Measurements from ENCODE around the gene WDR27.
"Not testable (repeated sequence)": the region's sequence is repeated elsewhere in the genome, so short reads cannot be mapped to it uniquely, and the experiment has no call there.

The WDR27 gene

GRCh38 chr6:169479783-169480495 lies 221.9 kb downstream of the WDR27 start:
- no peak for DNase-seq (ENCODE audit: low read depth)

DNA sequence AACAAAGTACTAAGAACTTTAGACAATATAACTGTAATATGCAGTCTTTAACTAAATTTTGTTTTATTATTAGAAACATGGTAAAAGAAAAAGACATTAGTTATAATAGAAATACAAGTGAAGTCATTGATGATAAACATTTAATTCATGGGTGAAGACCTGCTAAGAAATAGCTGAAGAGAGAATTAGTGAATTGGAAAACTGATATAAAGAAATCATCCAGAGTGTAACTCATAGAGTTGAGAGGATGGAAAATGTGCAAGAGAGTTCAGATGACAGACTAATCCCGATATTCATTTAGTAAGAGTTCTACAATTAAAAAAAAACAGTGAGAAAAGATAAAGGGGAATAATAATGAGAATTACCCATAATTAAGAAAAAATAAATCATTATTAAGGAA lies 227.5 kb downstream of the WDR27 start:
- DNase-seq (ENCODE audit: low read depth) = no peak

- no peak for DNase-seq (ENCODE audit: low read depth)
Observed at GRCh38 chr6:169473663-169474062, 228.2 kb downstream of the WDR27 start.

DNA sequence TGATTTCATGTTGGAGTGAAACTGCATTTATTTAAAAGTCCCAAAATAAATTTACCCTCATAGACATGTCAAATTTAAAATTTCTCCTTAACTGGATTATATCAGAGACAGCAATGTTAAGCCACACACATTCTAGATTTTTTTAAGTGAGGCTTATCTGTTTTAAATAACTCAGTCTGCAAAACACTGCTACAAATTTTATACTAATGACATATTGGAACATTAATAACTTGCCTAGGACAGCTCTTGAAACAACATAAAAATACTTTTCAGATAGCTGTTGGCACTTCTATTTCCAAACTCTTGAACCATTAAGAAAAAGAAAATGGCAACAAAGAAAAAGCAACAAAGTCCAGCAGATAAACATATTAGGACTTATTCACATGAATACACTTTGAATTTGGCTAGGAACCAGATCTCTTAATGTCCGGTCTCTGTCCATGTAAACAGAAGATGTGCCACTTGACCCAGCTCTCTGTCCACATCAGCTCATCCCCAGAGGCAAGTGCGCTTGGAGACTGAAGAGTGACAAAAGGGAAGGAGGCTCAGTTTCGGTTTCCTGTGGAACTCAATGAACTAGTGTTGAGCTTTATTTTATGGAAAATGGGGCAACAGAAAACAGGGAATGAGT lies 228.9 kb downstream of the WDR27 start:
- no peak for DNase-seq (ENCODE audit: low read depth)

- DNase-seq (ENCODE audit: low read depth) = no peak
Observed at GRCh38 chr6:169470790-169471189, 231.0 kb downstream of the WDR27 start.

- no peak for DNase-seq (ENCODE audit: low read depth)
Observed at GRCh38 chr6:169469028-169469427, 232.8 kb downstream of the WDR27 start.

- DNase-seq (ENCODE audit: low read depth) = not testable (repeated sequence)
Observed at GRCh38 chr6:169467755-169468154, 234.1 kb downstream of the WDR27 start.

- DNase-seq (ENCODE audit: low read depth) = not testable (repeated sequence)
Observed at GRCh38 chr6:169466256-169466655, 235.6 kb downstream of the WDR27 start.

DNA sequence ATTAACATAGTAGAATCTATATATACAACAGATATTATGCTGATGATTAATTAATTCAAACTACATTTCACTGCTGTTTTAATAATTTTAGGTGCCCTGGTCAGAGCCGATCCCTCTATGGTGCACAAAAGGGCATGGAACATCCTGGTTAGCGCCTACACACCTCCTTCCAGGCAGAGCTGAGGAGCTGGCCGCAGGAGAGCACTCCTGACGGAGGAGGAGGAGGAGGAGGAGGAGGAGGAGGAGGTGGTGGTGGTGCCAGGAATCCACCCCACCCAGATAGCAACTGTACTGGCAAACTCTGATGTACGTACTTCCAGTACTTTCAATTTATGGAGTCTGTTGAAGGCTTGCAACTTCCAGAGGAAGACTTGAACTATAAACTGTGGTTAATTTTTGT lies 244.1 kb downstream of the WDR27 start:
- DNase-seq (ENCODE audit: low read depth) = no peak

GRCh38 chr6:169456840-169457239 lies 245.0 kb downstream of the WDR27 start:
- no peak for DNase-seq (ENCODE audit: low read depth)

- no peak for DNase-seq (ENCODE audit: low read depth)
Observed at GRCh38 chr6:169455470-169455869, 246.4 kb downstream of the WDR27 start.

DNA sequence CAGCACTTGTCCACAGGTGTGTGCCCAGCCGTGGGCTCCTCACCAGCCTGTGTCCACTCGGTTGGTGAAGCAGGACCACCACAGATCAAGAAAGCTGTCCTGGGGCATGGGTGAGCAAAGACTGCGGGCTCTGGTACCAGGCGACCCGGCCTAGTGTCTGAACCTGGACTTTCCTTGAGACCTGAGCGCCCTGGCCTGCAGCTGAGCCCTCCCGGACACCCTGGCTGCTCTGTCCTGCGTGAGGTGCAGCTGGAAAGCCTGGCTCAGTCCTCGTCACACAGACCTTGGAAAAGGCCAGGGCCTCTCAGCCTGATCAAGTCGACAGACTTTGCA lies 247.0 kb downstream of the WDR27 start:
- DNase-seq (ENCODE audit: low read depth) = no peak

DNA sequence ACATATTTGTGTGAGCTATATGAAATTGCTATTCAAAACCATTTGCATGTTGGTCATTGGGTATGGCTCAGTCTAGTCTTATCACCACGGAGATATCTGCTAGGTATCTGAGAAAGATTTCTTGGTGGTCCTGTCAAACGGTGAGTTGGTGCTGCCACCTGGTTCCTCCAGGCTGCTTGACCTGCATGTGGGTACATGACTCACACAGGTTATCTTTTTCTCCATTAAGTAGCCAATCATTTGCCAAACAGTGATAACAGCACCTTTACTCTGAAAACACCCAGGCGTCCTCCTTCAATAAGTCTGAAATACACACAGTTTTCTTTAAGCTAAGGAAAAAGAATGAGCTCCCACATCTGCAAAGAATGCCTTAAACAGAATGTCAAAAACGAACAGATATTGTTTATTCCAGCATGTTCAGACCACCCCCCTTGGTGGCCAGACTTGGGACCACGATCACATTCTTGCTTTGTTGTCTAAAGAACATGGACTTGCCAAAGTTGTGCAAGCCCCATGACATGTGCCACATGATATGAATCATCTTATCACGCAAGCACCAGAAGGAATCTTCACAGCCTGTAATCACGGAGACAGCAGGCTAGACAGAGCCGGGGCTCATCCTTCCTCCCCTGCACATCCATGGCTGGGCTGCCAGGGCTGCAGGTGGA lies 247.5 kb downstream of the WDR27 start:
- no peak for DNase-seq (ENCODE audit: low read depth)

DNA sequence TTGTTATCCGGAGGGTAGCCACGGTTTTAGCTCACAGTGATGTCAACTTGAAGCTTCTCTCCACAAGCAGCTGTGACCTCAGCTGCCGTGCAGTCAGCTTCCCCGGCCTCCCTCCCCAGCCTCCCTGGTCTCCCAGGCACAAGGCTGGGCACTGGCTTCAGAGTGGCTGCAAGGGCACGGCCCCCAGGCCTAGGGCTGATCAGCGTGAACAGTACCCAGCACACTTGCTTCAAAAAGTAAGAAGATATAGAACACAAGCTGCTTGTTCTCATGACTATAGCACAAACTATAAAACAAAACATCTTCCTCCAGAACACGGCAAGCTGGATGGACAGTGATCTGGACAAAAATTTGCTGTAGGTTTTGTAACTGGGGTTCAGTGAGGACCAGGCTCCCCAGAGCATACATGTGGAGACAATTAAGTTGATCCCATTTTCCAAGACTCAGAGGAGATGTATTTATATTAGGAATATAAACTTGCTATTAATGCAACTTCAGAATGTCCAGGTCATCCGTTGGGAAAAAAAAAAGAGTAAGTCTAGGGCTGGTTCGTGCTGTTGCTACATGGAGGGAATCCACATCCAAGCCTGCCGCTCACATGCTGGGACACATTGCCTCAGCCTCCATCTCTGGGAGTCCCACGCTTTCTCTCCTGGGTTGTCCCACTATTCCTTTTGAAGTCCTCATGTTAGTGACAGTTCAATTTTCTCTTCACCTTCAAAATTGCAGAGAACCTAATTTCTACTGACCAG lies 248.8 kb downstream of the WDR27 start:
- no peak for DNase-seq (ENCODE audit: low read depth)

- no peak for DNase-seq (ENCODE audit: low read depth)
Observed at GRCh38 chr6:169452117-169452868, 249.5 kb downstream of the WDR27 start.

DNA sequence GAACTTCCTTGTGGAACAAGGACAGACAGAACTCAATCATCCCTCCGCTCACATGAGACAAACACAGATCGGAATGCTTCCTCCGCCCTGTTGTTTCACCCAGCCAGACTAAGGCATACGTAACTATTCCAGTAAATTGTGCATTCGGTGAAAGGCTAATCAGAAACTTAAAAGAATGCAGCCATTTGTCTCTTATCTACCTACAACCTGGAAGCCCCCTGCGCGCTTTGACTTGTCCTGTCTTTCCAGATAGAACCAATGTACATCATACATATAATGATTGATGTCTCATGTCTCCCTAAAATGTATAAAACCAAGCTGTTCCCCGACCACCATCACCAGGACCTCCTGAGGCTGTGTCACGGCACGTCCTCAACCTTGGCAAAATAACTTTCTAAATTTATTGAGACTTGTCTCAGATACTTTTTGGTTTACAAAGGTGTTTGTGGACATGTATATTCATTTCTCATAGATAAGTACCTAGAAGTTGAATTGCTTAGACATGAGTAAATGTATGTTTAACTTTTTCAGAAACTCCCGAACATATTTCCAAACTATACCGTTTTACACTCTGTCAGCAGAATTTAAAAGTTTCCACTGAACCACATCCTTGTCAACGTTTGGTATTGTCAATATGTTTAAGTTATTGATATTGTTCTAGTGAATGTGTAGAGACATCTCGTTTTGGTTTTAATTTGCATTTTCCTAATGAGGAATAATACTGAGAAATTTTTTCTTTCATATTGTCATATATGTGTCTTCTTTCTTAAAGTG lies 250.6 kb downstream of the WDR27 start:
- DNase-seq (ENCODE audit: low read depth) = no peak

DNA sequence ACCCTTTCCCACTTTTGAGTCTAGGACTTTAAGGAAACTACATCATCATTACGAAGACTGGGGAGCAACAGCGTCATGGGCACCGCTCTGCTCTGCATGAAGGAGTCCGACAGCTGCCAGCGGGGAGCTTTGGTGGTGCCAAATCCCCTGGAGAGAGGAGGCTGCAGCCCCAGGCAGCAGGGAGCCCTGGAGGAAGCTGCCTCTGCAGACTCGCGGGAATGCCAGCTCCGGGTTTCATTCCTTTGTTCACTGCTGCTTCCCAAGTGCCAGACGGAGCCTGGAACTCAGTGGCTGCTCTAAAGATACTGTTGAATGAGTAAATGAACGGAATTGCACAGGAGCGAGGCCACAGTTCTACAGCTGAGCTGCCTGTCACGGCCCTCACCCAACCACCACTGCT lies 251.7 kb downstream of the WDR27 start:
- no peak for DNase-seq (ENCODE audit: low read depth)

GRCh38 chr6:169449221-169449620 lies 252.6 kb downstream of the WDR27 start:
- DNase-seq (ENCODE audit: low read depth) = no peak

DNA sequence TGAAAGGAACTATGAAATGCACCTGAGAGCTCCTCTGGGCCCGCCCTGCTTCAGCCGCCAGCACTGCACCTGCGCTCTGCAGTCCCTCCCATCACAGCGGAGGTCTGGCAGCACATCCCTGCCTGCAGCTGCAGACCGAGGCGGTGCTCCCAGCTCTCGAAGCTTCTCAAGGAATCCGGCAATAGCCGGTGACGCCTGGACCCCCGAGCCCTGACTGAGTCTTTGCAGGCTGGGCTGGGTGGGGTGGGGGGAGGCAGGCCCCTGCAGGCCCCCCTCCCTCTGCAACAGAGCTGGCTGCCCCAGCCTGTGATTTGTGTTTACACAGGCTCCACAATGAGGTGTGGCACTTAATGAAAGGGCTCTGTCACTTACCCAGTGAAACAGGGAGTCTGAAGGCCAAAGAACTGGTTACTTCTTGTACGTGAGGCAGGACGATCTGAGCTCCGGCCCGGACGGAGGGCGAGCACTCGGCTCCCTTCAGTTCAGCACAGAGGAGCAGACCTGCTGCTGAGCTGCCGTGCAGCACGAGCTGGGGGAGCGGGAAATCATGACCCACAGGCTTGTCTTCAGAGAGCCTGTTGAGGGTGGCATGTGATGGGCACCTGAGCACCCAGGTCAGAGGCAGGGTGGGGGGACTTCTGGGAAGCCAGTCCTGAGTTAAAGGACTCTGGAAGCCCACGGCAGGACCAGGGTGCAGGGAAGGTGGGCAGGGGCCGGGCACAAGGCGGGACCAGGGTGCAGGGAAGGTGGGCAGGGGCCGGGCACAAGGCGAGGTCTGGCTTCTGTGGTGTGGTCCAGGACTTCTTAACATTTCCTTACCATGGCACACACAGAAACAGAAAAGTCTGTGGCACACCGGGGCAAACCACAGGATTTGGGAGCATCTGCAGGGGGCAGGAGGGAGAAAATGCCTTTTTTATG lies 255.9 kb downstream of the WDR27 start:
- DNase-seq (ENCODE audit: low read depth) = no peak

- DNase-seq (ENCODE audit: low read depth) = no peak
Observed at GRCh38 chr6:169445227-169445626, 256.6 kb downstream of the WDR27 start.

All from activated T-helper 9 cell treated with anti-CD3 and anti-CD28 coated beads, Interleukin-2, amount 50 U/mL, for 16 hours (primary cell).